ENCODE measurements around the gene TRIM36. TPM values are rescaled to one million over a fixed set of nuclear protein-coding genes. Genes with fewer than 3 reads are reported as not detected.

Gene TRIM36
- polyA plus RNA-seq, 2 of the 4 experiments (the other 2 are of a cell fraction): 0.28 to 1.2 TPM

DNA sequence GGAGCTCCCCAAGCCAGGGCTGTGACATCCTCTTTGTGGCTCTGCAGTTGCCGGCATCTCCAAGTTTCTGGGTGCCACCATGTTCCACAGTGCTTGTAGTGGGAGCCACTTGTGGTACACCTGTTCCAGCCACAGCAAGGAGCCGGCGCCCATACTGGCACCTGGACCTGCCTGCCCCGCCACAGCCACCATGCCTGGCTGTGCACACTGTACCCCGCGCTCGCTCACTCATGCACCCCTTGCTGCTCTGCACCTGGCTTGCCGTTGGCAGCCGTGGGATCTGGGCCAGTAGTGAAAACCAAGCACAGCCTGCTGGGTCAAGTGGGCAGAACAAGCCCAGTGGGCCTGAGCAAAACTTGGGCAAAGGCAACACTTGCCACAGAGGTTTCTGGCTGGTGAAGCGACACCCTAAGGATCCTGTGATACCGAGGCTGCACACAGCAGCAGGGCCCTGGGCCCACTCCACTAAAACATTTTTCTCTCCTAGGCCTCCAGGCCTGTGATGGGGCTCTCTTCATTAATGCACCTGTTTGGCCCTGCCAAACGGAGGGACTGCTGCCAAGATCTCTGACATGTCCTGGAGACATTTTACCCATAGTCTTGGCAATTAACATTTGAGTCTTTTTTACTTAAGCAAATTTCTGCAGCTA, 2.8 kb downstream of the TRIM36 start:
- TF ChIP-seq ZFP36 (IDR thresholded peaks at IDR 0.05; ENCODE audit: borderline replicate concordance, partially characterized antibody) (peak; percentile 34), RAD21 (conservative IDR thresholded peaks at IDR 0.05 in 1 of 2, IDR thresholded peaks at IDR 0.05 in 1 of 2) (no peak)
- no peak for FAIRE-seq
- no peak overlapping the region for H3K27ac ChIP-seq
- 60% methylated on average over 4 of the region's 12 CpGs for WGBS (ENCODE audit: missing lambda C conversion rate)
- H3K4me3 ChIP-seq: no peak overlapping the region
- ChIA-PET POLR2A (no interaction called here), CTCF (no interaction called here)
- peaks cover 19% of the 10 kb centered on the region; the same call in 2 of the 3 replicates for H3K9me3 ChIP-seq
- peaks cover 8% of the 10 kb centered on the region; the same call in 1 of the 3 replicates for H3K4me1 ChIP-seq
- no peak overlapping the region for H3K4me2 ChIP-seq
- no peak for ATAC-seq
- no peak for DNase-seq (ENCODE audit: low read depth in 1 of 2, low spot score in 1 of 2)

DNA sequence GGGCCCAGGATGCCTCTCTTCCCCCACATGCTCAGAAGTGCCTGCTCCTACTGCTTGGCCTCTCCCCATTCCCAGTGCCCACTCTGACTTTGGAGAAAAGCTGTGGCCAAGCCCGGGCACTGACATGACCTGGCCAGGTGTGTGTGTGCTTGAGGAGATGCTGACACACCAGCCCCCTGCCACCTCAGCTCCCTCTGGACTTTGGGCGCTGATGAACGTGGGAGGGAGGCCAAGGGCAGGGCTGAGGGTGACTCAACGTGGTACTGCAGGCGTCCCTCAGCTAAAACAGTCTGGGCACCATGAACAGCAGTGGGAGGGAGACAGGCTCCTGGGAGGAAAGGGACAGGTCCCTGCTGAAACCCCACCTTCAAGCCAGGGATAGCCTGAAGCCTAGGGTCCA, 3.9 kb downstream of the TRIM36 start:
- POLR2A ChIA-PET: no interaction called here
- CTCF ChIA-PET: interaction anchor here (1.2 kb wide), 1 partner anchor 14 kb away, joined by 3 read pairs; no protein-coding TSS in a partner anchor
- no peak for ATAC-seq
- Histone ChIP-seq H3K9me3 (peaks cover 19% of the 10 kb centered on the region; the same call in 2 of the 3 replicates), H3K4me3 (no peak overlapping the region), H3K4me1 (peaks cover 7% of the 10 kb centered on the region; the same call in 1 of the 3 replicates), H3K4me2 (no peak overlapping the region), H3K27ac (no peak overlapping the region)
- 11% methylated on average over 5 of the region's 5 CpGs for WGBS (ENCODE audit: missing lambda C conversion rate)
- no peak for DNase-seq (ENCODE audit: low read depth in 1 of 2, low spot score in 1 of 2)
- no peak for TF ChIP-seq EP300 (IDR thresholded peaks at IDR 0.05)
- no peak for TF ChIP-seq CBX2 (IDR thresholded peaks at IDR 0.05; ENCODE audit: borderline replicate concordance, low read depth)
- TF ChIP-seq NR3C1 (IDR thresholded peaks at IDR 0.05): no peak
- TF ChIP-seq SREBF2 (IDR thresholded peaks at IDR 0.05): no peak
- no peak for TF ChIP-seq JUN (IDR thresholded peaks at IDR 0.05)
- no peak for TF ChIP-seq NFE2L2 (conservative IDR thresholded peaks at IDR 0.05; ENCODE audit: low read length)
- TF ChIP-seq CHD4 (IDR thresholded peaks at IDR 0.05; ENCODE audit: borderline replicate concordance): no peak
- no peak for TF ChIP-seq PHF8 (IDR thresholded peaks at IDR 0.05; ENCODE audit: borderline replicate concordance, low read depth)
- no peak for TF ChIP-seq MYC (IDR thresholded peaks at IDR 0.05; ENCODE audit: borderline replicate concordance, low read length)
- TF ChIP-seq HOXA7 (CRISPR knock-in tag; IDR thresholded peaks at IDR 0.05): no peak
- no peak for TF ChIP-seq RARB (CRISPR knock-in tag; IDR thresholded peaks at IDR 0.05)
- TF ChIP-seq EHF (CRISPR knock-in tag; IDR thresholded peaks at IDR 0.05): no peak
- TF ChIP-seq CHD2 (IDR thresholded peaks at IDR 0.05; ENCODE audit: low read length, partially characterized antibody): no peak
- TF ChIP-seq RCOR1 (IDR thresholded peaks at IDR 0.05; ENCODE audit: low read depth, low read length): no peak
- no peak for TF ChIP-seq FOSB (CRISPR knock-in tag; IDR thresholded peaks at IDR 0.05)
- TF ChIP-seq, protein P1, sequence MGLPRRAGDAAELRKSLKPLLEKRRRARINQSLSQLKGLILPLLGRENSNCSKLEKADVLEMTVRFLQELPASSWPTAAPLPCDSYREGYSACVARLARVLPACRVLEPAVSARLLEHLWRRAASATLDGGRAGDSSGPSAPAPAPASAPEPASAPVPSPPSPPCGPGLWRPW (IDR thresholded peaks at IDR 0.05): no peak
- TF ChIP-seq HDAC2 (IDR thresholded peaks at IDR 0.05): no peak
- TF ChIP-seq ZSCAN20 (CRISPR knock-in tag; IDR thresholded peaks at IDR 0.05): no peak
- no peak for FAIRE-seq

DNA sequence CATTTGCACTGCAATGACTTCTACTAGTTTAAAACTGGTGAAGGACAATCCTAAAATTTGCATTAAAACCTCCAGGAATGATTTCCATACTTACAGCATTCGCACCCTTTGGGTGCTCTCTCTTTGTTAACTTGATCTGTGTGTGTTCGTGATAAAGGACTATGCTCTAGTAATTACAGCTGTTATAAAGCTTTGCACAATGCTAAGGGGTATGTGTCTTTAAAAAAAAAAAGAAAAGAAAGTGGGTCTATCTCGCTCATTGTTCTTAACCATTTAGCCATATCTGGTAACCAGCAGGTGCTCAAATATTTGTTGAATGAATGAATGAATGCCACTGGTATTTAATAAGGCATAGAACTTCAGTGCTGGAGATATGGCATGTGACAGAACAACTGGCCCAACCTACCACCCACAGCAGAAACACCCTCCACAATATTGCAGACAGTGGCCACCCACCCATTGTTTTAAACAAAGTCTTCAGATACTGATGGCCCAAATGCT, 8.7 kb downstream of the TRIM36 start:
- ChIA-PET CTCF (no interaction called here), POLR2A (no interaction called here)
- no peaks in the 10 kb centered on the region for H3K4me1 ChIP-seq
- H3K27ac ChIP-seq: no peak overlapping the region
- FAIRE-seq (no peak), ATAC-seq (no peak), DNase-seq (ENCODE audit: low read depth in 1 of 2, low spot score in 1 of 2) (no peak)
- TF ChIP-seq, protein P1 (IDR thresholded peaks at IDR 0.05): no peak
- TF ChIP-seq EHF (CRISPR knock-in tag; IDR thresholded peaks at IDR 0.05) (no peak), JUN (IDR thresholded peaks at IDR 0.05) (no peak), FOSL2 (IDR thresholded peaks at IDR 0.05) (no peak), FOSL2 (CRISPR knock-in tag; IDR thresholded peaks at IDR 0.05) (no peak), PHF8 (IDR thresholded peaks at IDR 0.05; ENCODE audit: borderline replicate concordance, low read depth) (no peak), CEBPB (IDR thresholded peaks at IDR 0.05) (no peak), RARB (CRISPR knock-in tag; IDR thresholded peaks at IDR 0.05) (no peak), CBX2 (IDR thresholded peaks at IDR 0.05; ENCODE audit: borderline replicate concordance, low read depth) (no peak), TFCP2L1 (CRISPR knock-in tag; IDR thresholded peaks at IDR 0.05) (no peak), TP53 (CRISPR knock-in tag; IDR thresholded peaks at IDR 0.05) (no peak), RFX5 (IDR thresholded peaks at IDR 0.05) (no peak), MAZ (IDR thresholded peaks at IDR 0.05; ENCODE audit: borderline replicate concordance, low read depth, low read length) (no peak), MYC (IDR thresholded peaks at IDR 0.05; ENCODE audit: borderline replicate concordance, low read length) (no peak), ZC3H11A (IDR thresholded peaks at IDR 0.05) (no peak), FOXS1 (CRISPR knock-in tag; IDR thresholded peaks at IDR 0.05) (no peak), POLR2AphosphoS2 (conservative IDR thresholded peaks at IDR 0.05; ENCODE audit: low read length) (no peak), SREBF2 (IDR thresholded peaks at IDR 0.05) (no peak)
- TF ChIP-seq, protein P2, sequence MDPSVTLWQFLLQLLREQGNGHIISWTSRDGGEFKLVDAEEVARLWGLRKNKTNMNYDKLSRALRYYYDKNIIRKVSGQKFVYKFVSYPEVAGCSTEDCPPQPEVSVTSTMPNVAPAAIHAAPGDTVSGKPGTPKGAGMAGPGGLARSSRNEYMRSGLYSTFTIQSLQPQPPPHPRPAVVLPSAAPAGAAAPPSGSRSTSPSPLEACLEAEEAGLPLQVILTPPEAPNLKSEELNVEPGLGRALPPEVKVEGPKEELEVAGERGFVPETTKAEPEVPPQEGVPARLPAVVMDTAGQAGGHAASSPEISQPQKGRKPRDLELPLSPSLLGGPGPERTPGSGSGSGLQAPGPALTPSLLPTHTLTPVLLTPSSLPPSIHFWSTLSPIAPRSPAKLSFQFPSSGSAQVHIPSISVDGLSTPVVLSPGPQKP (IDR thresholded peaks at IDR 0.05; ENCODE audit: low read depth, low read length): no peak
- no peak overlapping the region for H3K4me3 ChIP-seq
- WGBS (ENCODE audit: missing lambda C conversion rate): 38% methylated on average over 3 of the region's 3 CpGs
- peaks cover 4% of the 10 kb centered on the region; the same call in 1 of the 3 replicates for H3K9me3 ChIP-seq
- no peak overlapping the region for H3K4me2 ChIP-seq
